Coronary artery (tissue), 2 donors: ENCODE results near the gene TM9SF3.

Experiments used
- DNase-seq: peaks from one replicate; pipeline ENCODE4 v3.0.0-alpha.2; 2017; ENCODE audit warnings: low spot score
- H3K27ac ChIP-seq, 2 donors: fragments of 200-600 bp; sonication (generic); one replicate each; pipeline ENCODE4 v1.5.1; 2016 to 2019
- H3K4me3 ChIP-seq: fragments of 200-600 bp; sonication (generic); 2 replicates; pipeline ENCODE4 v1.5.1; 2016; ENCODE audit warnings: mild to moderate bottlenecking, moderate library complexity
- TF ChIP-seq, protein P1 (sequence below): fragments of 200-600 bp; sonication (generic); IDR thresholded peaks from one replicate; pipeline ENCODE4 v1.5.1; 2019; ENCODE audit warnings: antibody characterized with exemption

The TM9SF3 gene

DNA sequence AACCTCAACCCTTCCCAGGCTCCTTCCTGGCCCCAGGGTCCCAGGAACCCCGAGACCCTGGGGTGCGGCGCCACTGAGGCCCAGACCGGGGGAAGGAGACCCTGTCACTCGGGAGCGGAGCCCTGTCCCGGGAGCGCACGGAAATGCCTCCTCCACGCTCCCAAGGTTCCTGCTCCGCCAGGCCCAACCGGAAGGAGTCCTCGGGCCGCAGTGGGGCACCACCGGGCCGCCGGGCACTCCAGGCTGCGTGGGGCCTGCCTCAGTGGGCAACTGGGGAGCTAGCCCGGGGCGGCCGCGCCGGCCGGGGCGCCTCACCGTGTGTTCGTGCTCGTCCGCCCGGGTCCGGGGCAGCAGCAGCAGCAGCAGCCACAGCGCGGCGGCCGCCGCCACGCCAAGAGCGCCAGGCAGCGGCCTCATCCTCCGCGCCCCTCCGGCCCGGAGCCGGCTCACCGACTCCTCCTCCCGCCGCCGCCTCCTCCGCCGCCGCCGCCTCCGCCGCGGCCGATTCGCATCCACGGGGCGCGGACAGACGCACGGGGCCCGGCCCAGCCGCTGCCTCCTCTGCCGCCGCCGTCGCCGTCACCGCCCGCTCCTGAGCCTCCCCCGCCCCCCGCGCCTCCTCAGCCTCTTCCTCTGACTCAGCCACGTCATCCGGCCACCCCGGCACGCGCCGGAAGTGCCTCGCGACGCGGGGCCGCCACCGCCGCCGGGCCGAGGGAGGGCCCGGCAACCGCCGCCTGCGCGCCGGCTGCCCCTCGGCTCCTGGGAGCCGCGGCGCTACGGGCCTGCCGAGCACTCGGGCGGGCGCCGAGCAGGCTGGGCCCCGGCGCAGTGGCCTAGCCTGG lies at the start of gene TM9SF3:
Gene TM9SF3, minus strand, starts transcription at position 594 of the 845 bp plus-strand sequence. Its CDS starts 177 bp downstream, at position 417.
- DNase-seq: peak; percentile 93
- peak within 1 kb of the TSS; percentile 96 for H3K4me3 ChIP-seq
- peak within 1 kb of the TSS; percentile 94 to 100 for H3K27ac ChIP-seq
- TF ChIP-seq, protein P1, sequence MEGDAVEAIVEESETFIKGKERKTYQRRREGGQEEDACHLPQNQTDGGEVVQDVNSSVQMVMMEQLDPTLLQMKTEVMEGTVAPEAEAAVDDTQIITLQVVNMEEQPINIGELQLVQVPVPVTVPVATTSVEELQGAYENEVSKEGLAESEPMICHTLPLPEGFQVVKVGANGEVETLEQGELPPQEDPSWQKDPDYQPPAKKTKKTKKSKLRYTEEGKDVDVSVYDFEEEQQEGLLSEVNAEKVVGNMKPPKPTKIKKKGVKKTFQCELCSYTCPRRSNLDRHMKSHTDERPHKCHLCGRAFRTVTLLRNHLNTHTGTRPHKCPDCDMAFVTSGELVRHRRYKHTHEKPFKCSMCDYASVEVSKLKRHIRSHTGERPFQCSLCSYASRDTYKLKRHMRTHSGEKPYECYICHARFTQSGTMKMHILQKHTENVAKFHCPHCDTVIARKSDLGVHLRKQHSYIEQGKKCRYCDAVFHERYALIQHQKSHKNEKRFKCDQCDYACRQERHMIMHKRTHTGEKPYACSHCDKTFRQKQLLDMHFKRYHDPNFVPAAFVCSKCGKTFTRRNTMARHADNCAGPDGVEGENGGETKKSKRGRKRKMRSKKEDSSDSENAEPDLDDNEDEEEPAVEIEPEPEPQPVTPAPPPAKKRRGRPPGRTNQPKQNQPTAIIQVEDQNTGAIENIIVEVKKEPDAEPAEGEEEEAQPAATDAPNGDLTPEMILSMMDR: no peak

DNA sequence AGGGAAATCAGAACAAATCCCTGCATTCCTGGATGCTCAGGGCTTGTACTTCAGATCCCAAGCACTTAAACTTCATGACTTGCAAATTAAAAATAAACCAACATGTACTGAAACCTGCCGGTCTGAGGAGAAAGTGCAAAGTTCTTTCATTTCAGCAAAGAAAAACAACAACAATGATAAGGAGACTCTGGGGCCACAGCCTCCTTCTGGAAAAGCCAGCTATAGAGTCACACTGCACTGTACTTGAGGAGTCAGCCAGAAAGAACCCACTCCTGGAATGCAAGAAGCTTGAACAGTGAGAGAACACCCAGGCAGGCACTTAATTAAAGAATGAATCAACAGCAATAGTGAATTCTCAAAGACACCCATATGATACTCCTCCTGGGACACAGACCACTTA lies 49.7 kb upstream of the TM9SF3 start:
- TF ChIP-seq, protein P1: no peak
- no peak overlapping the region for H3K4me3 ChIP-seq
- no peak overlapping the region for H3K27ac ChIP-seq
- no peak for DNase-seq

DNA sequence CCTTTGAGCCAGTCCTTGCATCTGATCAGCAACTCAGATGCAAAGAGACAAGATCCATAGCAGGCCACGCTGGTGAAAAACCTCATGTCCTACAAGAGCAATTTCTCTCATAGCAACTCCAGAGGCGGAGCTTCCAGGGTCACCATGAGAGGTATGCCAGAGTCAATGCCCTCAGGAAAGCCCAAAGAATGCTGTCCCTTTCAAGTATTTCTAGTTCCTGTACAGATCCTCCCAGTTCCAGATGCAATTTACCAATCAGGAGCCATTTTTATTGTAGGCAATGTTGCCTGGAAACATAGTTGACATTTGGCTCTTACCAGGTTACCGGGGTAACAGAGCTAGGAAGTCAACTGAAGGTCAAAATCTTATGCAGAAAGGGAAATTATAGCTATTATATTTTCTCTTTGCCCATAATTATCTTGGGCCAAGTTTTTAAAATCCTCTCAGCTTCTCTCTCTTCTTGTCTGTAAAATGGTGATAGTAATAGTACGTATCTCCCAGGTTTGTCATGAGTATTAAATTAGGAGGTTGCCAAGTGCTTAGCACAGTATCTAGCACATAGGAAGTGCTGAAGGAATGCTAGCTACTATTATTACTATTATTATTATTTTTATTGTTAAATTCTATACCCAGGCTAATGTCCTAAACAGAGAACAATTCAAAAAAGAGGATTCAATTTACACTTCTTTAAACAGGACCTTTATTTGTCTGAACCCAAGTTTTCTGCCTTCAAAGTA lies 46.3 kb upstream of the TM9SF3 start:
- DNase-seq: no peak
- TF ChIP-seq, protein P1: no peak
- Histone ChIP-seq H3K4me3 (no peak overlapping the region), H3K27ac (no peak overlapping the region)

DNA sequence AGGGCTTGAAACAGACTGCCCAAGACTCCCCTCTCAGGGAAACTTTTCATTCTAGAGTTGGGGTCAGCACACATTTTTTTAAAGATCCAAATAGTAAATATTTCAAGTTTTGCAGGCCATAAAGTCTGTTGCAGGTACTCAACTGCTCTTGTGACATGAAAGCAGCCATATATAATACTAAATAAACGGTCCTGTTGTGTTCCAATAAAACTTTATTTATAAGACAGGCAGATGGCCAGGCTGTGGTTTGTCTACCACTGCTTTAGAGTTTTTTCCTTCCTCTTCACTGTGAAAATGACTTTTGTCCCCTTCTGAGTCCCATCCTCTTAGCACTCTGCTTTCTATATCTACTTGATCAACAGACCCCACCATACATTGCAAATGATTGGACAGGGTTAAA lies 40.5 kb upstream of the TM9SF3 start:
- Histone ChIP-seq H3K27ac (no peak overlapping the region), H3K4me3 (no peak overlapping the region)
- DNase-seq: no peak
- TF ChIP-seq, protein P1: no peak

GRCh38 chr10:96626795-96627194 lies 40.0 kb upstream of the TM9SF3 start:
- no peak for DNase-seq
- Histone ChIP-seq H3K4me3 (no peak overlapping the region), H3K27ac (no peak overlapping the region)
- TF ChIP-seq, protein P1: no peak

DNA sequence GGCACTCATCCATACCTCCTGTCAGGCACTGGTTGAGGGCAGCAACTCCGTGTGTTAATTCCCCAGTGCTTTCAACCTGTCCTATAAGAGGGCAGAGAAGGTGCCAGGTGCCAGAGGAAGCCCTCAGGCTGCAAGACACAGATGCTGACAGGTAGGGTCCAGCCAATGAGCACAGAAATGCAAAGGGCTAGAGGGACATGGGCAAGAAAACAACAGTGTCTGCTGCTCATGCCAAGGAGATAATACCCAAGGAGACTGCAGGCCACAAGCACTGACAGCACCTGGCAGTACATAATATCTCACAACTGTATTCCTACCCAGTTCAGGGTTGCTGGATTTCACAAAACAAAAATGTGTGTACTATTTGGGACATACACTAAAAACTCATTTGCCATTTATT lies 38.4 kb upstream of the TM9SF3 start:
- TF ChIP-seq, protein P1: no peak
- no peak overlapping the region for H3K4me3 ChIP-seq
- DNase-seq: no peak

More for the DNA sequence above, 38.4 kb upstream of the TM9SF3 start:
- no peak overlapping the region for H3K27ac ChIP-seq
